Measurements from ENCODE around the gene PHF21A.
"Not testable (repeated sequence)": the region's sequence is repeated elsewhere in the genome, so short reads cannot be mapped to it uniquely, and the experiment has no call there.

Gene PHF21A

DNA sequence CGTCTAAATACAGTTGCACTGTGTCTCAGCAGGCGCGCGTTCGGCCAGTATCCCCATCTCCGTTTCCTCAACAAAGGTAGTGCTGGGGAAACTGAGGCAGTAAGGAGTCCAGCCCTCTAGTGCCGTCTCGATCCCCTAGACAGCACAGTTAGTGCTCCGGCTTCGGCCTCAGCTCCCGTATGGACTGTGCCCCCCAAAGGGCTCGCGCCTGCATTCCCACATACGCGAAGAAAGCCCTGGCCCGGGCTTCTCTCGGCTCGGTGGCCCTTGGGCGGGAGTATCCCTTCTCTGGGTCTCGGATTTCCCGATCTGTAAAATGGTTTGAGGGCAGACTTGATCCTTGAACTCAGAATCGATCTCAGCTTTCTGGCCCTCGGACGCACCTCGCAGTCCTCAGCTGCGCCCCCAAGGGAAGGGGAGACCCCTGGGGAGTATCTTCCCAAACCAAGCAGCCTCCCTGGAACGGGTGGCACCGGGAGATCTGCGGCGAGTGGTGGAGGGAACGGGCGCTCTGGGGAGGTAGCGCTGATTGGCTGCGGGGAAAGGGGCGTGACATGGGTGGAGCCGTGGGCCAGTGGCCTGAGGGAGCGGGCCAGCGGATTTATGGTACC is 202.8 kb downstream of the PHF21A start:
- DNase-seq = peak; percentile 54 to 66

DNA sequence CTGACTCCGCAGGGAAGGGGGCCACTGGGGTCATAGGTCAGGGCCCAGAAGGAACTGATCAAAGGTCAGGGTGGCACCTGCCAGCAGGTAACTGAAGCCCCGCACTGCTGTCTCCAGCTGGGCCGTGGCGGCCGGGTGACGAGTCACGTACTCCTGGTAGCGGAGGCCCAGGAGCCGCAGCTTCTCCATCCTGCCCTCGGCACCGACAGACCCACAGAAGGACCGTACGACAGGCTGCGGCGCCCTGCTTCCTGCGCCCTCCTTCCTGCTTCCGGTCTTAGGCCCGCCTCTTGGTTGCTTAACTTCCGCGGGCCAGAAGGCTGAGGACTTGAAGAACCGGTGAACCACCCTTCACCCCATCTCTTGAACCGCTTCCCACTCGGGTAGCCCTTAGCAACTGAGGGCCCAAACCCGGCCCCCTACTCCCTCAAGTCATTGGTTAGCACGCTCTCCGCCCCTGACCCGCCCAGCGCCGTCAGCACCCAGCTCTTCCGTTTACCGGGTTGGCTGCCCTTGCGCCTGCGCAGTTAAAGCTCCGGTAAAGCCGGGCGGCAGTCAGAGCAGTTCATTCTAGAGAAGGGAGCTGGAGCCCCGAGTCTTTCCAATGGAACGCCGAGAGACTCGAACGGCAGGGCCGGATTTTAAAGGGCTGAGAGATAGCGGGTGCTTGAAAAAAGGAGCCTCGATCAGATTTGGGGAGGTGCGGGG is 203.5 kb downstream of the PHF21A start, which contains the start of gene PEX16:
Gene PEX16 (minus strand): TSS at position 255 of the 708 bp plus-strand sequence. CDS start 66 bp downstream, at position 189.
- DNase-seq = peak; percentile 98 to 99

DNA sequence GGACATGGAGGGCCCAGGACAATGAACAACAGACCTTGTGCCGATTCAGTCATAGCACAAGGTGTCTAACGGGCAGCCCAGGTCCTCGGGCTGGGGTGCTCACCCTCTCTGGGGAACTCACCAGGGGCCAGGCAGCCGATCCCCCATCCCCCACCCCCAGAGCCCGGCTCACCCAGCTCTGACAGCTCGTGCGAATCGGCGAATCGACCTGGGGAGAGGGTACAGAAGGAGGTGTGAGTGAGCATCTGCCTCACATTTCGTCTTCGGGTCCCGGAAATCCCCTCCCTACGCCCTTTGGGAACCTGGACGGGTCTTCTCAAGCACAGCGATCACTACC is 204.0 kb downstream of the PHF21A start:
- no peak for DNase-seq

DNA sequence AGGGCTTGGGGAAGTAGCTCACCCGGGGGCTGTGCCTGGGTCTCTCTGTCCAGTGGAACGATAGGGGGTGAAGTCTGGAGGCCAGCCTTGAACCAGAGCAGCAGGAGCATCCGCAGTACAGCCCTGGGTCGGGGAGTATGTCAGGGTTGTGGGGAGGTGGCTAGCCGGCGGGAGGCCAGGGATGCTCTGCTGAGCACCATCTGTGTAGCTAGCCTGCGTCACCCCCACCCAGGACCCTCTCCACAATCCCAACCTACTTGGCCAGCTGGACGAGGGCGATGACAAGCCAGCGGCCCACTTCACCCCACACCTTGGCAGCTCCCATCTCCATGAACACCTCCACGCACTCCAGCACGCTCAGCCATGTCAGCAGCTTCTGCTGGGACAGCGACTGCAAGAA is 205.8 kb downstream of the PHF21A start:
- DNase-seq = no peak

DNA sequence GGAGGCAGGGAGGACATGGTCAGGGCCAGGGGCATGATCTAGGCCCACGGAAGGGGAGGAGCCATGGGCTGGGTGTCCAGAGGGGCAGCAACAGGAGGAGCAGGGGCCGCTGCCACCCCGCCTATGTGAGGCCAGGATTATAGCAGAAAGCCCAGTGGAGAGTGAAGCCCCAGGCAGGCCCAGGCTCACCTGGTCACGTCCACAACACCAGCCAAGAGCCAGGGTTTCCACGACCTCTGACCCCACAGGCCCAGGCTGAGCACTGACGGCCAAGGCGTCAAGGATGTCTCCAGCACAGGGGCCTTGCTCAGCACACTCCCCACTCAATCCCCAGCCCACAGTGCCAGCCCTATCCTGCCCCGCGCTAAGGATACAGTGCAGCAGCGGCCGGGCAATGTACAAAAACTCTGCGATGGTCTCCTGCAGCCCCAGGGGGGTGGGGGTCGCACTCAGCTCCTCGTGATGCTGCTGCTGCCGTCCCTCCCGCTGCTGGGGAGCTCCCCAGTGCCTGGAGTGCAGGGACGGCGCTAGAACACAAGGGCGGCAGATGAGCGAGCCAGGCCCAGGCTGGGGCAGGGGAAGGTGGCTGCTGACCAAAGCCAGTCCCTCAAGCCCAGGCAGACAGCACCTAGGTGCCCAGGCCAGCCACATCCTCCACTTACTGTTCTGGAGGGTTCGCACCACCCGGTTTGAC is 207.2 kb downstream of the PHF21A start:
- no peak for DNase-seq

DNA sequence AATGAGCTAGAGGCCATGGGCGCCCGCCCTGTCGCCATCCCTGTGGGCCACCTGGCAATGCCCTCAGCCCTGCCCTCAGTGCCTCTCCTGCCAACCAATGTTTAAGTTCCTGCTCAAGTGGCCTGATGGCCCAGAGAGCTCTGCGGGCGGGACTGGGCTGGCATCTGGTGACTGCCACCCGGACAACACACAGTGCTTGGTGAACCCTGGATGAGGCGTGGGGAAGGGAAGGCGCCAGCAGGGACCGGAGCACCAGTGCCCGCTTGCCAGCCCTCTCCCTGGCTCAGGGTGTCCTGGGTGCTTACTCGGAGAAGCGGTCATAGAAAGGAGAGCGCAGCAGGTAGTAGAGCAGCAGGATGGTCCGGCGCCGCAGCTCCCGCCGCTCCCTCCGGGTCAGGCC is 207.7 kb downstream of the PHF21A start:
- no peak for DNase-seq

DNA sequence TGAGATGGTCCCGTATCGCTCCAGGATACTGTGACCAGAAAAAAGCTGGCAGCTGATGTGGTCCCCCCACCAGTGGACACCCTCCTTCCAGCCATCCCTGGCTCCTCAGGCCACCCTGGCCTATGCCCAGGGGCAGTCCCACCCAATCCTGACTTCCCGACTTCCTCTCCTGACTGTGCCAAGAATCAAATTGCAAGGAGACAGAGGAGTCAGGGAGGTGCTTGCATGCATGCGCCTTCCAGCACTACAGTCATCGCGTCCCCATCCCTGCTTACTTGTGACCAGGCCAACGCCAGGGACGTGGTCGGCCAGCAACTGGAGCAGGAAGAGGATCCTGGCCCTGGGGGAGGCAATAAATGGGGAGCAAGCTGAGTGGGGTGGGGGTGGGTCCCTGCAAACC is 210.6 kb downstream of the PHF21A start:
- no peak for DNase-seq

DNA sequence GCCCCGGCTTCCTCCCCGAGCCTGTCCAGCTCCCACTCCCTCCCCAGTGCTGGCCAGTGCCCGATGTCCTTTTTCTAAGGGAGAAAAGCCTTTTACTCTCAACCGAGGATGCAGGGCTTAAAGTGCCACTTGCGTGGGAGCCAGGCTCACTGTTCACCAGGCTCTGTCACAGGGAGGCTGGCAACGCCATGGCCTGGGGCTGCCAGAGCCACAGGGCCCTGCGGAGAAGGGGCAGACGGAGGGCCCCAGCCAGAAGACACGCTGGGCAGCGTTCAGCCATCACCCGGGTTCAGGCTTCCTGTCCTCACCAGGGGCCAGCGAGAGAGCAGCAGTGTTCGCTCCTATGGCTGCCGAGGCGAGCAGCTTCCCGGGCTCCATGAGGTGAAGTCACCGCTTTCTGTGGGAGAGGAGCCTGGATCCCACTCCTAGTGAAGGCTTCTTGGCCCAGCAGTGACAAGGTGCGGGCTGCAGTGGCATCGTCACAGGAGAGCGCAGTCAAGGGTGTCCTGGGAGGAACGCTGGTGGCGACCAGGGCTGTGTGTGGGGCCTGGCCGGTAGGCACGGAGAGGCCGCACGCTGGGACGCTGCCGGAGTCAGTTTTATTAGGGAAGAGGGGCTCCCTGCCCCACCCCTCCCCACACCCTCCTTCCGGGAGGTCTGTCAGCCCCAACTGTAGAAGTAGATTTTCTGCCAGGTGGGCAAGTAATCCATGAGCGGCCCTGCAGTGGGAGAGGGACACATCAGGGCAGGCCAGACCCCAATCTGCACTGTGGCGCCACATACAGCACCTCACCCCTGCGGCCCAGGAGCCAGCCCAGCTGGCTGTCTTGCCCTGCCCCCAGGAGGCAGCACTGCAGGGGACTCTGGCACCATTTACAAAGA is 211.4 kb downstream of the PHF21A start:
- DNase-seq = no peak

DNA sequence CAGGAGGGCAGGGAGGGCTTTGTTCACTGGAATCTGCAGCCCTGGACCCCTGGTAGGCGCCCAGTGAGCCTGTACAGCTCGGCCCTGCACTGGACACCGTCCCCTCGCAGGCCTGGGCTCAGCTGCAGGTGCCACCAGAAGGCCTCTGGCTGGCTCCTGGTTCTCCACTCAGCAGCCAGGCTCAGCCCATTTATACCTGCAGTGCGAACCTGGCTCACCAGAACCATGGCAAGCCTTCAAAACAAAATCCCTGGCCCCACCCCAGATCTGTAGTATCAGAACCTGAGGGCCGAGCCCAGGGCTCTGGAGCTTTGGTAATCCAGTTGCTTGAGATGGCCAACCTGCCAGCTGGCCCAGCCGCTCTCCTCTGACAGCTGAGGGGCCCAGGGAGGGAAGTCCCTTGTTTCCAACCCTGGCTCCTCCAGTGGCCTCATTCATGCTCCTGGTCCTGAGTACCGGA is 213.3 kb downstream of the PHF21A start:
- DNase-seq = no peak

DNA sequence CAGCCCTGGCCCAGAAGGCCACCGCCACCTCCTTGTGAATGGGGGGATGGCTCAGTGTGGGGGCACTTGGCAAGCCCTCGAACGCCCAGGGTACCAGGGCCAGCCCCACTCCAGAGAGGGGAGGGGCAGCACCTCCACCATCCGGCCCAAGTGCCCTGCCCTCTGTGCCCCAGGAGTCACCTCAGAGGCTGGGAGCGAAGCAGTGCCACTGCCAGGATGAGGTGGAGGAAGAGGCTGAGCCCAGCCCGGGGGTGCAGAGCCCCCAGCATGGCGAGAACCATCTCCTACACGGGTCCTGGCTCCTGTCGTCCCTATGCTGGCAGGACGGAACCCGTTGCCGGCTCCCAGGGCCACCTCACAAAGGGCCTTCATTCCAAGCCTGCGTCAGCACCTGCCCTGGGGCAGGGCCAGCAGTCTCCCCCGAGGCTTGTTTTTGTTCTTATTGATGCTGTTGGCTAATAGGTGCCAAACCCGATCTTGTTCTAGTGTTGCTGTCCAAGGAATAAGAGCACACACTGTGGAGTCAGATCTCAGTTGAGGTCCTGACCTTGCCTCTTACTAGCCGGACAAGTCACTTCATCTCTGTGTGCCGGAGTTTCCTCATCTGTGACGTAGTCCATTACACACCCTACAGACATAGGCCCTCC is 214.2 kb downstream of the PHF21A start, which contains the start of gene FREY1:
Gene FREY1 (minus strand): TSS at position 307 of the 647 bp plus-strand sequence. CDS start 26 bp downstream, at position 281.
- no peak for DNase-seq

DNA sequence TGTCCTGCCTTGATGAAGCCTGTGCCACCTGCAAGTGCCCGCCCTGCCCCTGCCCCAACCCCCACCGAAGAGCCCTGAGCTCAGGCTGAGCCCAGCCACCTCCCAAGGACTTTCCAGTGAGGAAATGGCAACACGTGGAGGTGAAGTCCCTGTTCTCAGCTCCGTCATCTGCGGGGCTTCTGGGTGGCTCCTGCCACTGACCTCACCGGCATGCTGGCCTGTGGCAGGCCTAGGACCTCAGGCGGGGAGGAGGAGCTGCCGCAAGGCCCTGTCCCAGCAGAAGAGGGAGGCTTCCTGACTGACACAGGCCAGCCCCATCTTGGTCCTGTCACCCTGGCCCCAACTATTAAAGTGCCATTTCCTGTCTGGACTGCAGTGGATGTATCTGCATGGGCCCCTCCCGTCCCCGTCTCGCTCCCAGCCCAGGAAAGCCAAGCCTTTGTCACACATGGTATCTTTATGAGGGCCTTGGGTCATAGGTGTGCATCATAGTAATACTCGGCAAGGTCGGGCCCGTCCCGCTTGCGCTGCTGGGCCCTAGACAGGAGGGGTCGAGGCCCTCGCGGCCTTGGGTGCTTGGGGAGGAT is 215.1 kb downstream of the PHF21A start:
- no peak for DNase-seq

DNA sequence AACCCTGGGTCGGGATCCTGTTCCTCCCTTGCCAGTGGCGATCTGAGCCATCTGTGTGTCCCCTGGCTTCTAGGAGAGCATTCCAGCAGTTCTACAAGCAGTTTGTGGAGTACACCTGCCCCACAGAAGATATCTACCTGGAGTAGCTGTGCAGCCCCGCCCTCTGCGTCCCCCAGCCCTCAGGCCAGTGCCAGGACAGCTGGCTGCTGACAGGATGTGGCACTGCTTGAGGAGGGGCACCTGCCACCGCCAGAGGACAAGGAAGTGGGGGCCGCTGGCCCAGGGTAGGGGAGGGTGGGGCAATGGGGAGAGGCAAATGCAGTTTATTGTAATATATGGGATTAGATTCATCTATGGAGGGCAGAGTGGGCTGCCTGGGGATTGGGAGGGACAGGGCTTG is 215.7 kb downstream of the PHF21A start:
- not testable (repeated sequence) for DNase-seq

DNA sequence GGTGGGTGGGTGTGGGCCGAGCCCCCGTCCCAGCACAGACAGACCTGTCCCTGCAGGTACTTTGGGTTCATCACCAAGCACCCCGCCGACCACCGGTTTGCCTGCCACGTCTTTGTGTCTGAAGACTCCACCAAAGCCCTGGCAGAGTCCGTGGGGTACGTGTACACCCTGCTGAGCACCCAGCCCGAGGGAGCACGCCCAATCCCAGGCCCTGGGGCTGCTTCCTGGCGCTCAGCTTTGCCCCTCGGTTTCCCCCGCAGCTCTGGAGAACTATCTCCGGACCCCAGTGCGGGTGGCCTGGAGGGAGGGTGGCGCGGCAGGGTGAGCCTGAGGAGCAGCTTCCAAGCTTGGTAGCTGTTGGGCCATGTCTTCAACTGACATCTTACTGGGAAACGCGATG is 216.2 kb downstream of the PHF21A start:
- DNase-seq = no peak

DNA sequence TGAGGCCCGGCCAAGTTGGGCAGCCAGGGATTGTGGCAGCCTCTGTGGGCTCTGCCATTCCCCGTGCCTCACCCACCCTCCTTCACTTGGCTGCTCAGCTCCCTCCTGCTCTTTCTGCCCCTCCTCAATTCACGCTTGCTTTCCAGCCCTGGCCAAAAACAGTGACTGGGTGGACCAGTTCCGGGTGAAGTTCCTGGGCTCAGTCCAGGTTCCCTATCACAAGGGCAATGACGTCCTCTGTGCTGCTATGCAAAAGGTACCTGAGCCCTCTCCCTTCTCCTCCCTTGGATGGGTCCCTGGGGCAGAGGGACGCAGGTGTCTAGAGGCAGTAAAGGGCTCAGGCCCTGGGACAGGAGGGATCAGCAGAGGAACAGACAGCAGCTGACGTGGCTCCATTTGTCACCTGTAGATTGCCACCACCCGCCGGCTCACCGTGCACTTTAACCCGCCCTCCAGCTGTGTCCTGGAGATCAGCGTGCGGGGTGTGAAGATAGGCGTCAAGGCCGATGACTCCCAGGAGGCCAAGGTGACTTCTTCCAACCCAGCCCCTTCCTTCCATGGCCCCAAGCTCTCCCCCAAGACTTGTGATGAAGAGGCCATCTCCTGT is 216.8 kb downstream of the PHF21A start:
- no peak for DNase-seq

DNA sequence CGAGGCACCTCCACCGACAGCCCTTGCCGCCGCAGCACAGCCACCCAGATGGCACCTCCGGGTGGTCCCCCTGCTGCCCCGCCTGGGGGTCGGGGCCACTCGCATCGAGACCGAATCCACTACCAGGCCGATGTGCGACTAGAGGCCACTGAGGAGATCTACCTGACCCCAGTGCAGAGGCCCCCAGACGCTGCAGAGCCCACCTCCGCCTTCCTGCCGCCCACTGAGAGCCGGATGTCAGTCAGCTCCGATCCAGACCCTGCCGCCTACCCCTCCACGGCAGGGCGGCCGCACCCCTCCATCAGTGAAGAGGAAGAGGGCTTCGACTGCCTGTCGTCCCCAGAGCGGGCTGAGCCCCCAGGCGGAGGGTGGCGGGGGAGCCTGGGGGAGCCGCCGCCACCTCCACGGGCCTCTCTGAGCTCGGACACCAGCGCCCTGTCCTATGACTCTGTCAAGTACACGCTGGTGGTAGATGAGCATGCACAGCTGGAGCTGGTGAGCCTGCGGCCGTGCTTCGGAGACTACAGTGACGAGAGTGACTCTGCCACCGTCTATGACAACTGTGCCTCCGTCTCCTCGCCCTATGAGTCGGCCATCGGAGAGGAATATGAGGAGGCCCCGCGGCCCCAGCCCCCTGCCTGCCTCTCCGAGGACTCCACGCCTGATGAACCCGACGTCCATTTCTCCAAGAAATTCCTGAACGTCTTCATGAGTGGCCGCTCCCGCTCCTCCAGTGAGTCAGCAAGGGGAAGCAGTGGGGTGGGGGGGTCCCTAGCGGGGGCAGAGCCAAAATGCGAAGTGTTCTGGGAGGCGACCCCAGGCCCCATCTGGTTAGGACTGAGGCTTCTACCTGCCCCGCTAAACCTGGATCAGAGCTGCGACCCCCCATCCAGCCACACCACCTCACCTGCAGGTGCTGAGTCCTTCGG is 218.5 kb downstream of the PHF21A start:
- DNase-seq = no peak

DNA sequence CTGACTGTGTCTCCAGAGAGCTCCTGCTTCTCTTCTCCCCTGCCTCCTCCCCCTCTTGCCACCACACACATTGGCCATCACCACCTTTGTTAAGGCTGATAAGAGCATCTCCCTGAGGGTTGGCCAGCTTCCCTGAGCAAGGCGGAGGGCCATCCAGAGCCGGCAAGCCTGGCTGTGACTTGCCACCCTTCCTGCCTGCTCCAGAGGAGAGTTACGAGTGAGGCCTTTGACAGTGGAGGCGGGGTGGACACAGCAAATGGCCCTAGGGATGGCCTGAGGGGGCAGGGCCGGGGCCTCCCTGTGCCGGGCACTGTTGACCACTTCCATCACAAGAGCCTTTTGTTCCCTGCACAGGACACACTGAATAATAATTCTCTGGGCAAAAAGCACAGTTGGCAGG is 219.6 kb downstream of the PHF21A start:
- DNase-seq = no peak

DNA sequence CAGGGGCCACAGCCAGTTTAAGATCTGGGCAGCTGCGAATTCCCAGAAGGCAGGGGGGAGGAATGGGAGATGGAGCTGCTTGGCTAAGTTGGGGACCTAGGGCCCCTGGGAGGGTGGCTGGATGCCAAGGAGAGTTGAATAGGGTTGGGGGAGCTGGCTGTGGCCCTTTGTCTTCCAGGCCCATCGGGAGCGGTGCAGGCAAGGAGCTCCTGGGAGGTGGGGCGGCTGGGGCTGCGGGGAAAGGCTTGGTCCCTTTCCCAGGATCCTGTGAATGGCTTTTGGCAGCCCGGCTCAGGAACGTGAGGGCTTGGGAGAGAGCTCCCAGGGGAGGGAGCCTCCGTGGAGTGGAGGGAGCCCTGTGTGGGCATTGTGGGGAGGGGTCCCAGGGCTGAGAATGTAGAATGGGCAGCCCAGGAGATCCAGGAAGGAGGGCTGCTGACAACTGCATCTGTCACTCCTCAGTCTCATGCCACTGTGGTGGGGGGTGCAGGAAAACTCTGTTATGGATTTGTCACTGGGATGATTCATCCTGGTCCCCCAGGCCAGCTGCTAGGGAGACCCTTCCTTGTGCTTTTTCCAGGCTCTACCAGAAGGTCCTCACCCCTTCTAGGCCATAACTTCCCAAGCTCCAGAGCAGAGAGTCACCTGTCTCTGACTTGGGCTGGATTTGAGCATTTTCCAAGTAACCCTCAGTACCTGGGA is 220.2 kb downstream of the PHF21A start:
- DNase-seq = no peak

DNA sequence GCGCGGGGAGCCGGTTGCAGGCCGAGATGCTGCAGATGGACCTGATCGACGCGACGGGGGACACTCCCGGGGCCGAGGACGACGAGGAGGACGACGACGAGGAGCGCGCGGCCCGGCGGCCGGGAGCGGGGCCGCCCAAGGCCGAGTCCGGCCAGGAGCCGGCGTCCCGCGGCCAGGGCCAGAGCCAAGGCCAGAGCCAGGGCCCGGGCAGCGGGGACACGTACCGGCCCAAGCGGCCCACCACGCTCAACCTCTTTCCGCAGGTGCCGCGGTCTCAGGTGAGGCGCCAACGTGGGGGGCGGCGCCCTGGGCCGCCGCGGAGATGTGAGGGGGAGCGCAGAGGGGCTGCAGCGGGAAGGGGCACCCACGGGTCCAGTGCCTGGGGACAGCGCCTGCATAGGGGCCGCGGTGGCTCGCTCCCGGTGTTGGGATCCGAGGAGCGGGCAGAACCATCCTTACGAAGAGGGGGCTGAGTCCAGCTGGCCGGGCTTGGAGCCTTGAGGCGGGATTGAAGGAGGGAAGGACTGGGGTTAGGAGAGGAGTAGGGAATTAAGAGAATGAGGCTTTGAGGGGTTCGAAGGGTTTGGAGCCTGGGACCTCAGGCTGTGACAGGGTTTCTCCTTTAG is 221.0 kb downstream of the PHF21A start:
- not testable (repeated sequence) for DNase-seq

All from CD4-positive, alpha-beta T cell treated with Interferon alpha-2 for 1 hour (primary cell).